ENCODE data around the gene KRT25.
"Not testable (repeated sequence)": the region's sequence is repeated elsewhere in the genome, so short reads cannot be mapped to it uniquely, and the experiment has no call there.

KRT25 gene

DNA sequence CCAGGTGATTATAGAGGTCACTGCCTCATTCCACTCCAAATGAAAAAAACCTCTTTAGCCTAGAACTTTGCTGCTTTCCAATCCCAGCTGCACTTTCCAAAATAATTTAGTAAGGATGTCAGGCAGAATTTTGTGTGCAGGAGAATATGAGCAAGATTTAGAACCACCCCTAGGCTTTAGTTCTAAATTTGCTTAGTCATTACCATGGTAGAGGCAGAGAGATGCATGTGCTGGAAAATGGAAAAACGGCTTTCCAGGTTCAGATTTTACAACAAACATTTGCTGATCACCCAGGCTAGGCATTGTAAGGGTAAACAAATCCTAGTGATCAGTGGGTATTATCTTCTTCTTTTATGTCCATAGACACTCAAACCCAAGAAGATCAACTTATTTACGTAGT is 10.5 kb upstream of the KRT25 start:
- no peak overlapping the region for H3K4me3 ChIP-seq
- H3K9me3 ChIP-seq (replicated peaks in 1 of 11) = peaks cover 35 to 48% (median 44%) of the 10 kb centered on the region in 11 experiments
- no peak overlapping the region for H3K27ac ChIP-seq
- no peak overlapping the region for H3K9ac ChIP-seq
- no peaks in the 10 kb centered on the region; a peak in 1 of 22 replicates for H3K36me3 ChIP-seq
- TF ChIP-seq Cebpa-rat (IDR thresholded peaks at IDR 0.05) = no peak
- no peaks in the 10 kb centered on the region for H3K4me1 ChIP-seq
- no peaks in the 10 kb centered on the region for H3K27me3 ChIP-seq
- H4K20me1 ChIP-seq = no peaks in the 10 kb centered on the region
- H3K4me2 ChIP-seq = no peak overlapping the region

DNA sequence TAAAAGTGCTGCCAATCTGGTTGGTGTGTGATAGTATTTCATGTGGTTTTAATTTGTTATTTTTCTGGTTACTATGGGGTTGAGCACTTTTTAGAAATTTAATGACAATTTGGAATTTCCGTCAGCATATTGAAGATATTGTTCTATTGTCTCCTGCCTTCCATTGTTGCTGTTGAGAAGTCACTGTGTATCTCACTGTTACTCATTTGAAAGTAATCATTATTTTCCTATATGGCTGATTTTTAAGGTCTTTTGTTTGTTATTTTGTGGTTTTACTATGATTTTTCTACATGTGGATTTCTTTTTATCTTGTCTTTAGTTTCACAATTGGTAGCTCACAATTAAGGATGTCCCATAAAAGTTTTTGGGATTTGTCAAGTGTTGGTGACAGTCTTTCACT is 8.6 kb upstream of the KRT25 start:
- peaks cover 54 to 67% (median 62%) of the 10 kb centered on the region in 11 experiments for H3K9me3 ChIP-seq (replicated peaks in 1 of 11)
- no peak for TF ChIP-seq Cebpa-rat (IDR thresholded peaks at IDR 0.05)
- H3K9ac ChIP-seq = no peak overlapping the region
- H4K20me1 ChIP-seq = no peaks in the 10 kb centered on the region
- no peaks in the 10 kb centered on the region; a peak in 1 of 22 replicates for H3K36me3 ChIP-seq
- no peak overlapping the region for H3K4me3 ChIP-seq
- H3K27me3 ChIP-seq = no peaks in the 10 kb centered on the region
- H3K4me1 ChIP-seq = no peaks in the 10 kb centered on the region
- no peak overlapping the region for H3K27ac ChIP-seq
- H3K4me2 ChIP-seq = no peak overlapping the region

DNA sequence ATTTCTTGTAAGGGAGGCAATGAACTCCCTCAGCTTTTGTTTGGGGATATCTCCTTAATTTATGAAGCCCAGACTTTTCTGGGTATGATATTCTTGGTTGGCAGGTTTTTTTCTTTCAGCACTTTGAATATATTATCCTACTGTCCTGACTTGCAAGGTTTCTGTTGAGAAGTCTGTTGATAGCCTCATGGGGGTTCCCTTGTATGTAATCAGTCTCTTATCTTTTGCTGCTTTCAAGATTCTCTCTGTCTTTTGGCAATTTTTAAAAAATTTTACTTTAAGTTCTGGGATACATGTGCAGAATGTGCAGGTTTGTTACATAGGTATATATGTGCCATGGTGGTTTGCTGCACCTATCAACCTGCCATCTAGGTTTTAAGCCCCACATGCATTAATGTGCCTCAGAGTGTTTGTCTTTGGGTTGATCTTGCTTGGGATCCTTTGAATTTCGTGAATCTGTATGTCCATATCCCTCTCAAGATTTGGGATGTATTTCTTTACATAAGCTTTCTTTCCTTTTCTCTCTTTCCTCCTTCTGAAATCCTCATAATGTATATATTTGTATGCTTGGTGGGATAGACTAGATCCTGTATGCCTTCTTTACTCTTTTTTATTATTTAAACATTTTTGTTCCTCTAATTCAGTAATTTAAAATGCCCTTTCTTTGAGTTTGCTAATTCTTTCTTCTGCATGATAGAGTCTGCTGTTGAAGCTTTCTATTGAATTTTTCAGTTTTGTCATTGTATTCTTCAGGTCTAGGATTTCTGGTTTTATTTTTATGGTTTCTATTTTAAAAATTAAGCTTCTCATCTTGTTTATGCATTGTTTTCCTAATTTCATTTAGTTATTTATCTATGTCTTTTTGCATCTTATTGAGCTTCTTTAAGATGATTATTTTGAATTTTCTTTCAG is 5.2 kb upstream of the KRT25 start:
- Histone ChIP-seq H3K4me3 (no peak overlapping the region), H3K27me3 (no peaks in the 10 kb centered on the region), H3K4me1 (no peaks in the 10 kb centered on the region), H3K27ac (no peak overlapping the region), H3K9me3 (replicated peaks in 1 of 11) (peaks cover 54 to 80% (median 67%) of the 10 kb centered on the region in 11 experiments), H3K36me3 (no peaks in the 10 kb centered on the region; a peak in 1 of 22 replicates), H3K4me2 (no peak overlapping the region), H4K20me1 (no peaks in the 10 kb centered on the region), H3K9ac (no peak overlapping the region)
- no peak for TF ChIP-seq Cebpa-rat (IDR thresholded peaks at IDR 0.05)

DNA sequence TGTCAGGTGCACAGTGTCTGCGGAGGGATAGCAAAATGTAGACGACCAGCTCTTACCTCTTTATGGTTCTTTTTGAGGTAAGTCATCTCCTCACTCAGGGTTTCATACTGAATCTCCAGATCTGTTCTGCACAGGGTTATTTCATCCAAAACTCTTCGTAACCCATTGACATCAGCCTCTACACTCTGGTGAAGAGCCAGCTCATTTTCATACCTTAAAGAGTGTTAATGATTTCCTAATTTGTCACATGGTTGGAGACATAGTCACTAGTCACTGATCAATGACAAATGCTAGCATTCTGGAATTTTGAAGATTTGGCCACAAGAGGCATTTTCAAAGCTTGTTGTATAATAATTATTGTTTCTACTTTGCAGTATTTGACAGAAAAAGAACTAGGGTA is 1.3 kb downstream of the KRT25 start:
- Histone ChIP-seq H3K27me3 (no peaks in the 10 kb centered on the region), H3K9ac (no peak overlapping the region), H3K9me3 (replicated peaks in 1 of 11) (peaks cover 1 to 19% (median 10%) of the 10 kb centered on the region in 11 experiments; a peak in 17 of 22 replicates), H4K20me1 (no peaks in the 10 kb centered on the region), H3K36me3 (no peaks in the 10 kb centered on the region), H3K27ac (no peak overlapping the region), H3K4me3 (no peak overlapping the region), H3K4me2 (no peak overlapping the region), H3K4me1 (no peaks in the 10 kb centered on the region)
- TF ChIP-seq Cebpa-rat (IDR thresholded peaks at IDR 0.05) = no peak

DNA sequence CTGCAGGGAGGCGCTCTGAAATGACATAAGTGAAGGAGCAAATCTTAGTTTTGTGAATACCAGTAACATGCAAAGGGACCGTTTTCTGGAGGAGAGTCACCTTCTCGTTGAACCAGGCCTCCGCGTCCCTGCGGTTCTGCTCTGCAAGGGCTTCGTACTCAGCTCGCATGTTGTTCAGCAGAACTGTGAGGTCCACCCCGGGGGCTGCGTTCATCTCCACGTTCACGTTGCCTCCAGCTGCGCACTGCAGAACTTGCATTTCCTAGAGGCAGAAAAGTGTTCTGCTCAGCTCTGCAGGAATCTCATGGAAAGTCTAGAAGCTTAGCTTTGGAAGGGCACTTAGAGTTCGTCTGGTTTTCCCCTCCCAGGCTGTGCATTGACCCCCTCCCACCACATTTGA is 4.1 kb downstream of the KRT25 start:
- Histone ChIP-seq H3K9ac (no peak overlapping the region), H3K4me3 (no peak overlapping the region), H3K4me2 (no peak overlapping the region), H3K4me1 (no peaks in the 10 kb centered on the region), H3K9me3 (replicated peaks in 1 of 11) (peaks cover 0 to 7% (median 5%) of the 10 kb centered on the region in 11 experiments; a peak in 9 of 22 replicates), H3K27ac (no peak overlapping the region), H4K20me1 (no peaks in the 10 kb centered on the region), H3K27me3 (no peaks in the 10 kb centered on the region), H3K36me3 (no peaks in the 10 kb centered on the region)
- TF ChIP-seq Cebpa-rat (IDR thresholded peaks at IDR 0.05) = no peak

DNA sequence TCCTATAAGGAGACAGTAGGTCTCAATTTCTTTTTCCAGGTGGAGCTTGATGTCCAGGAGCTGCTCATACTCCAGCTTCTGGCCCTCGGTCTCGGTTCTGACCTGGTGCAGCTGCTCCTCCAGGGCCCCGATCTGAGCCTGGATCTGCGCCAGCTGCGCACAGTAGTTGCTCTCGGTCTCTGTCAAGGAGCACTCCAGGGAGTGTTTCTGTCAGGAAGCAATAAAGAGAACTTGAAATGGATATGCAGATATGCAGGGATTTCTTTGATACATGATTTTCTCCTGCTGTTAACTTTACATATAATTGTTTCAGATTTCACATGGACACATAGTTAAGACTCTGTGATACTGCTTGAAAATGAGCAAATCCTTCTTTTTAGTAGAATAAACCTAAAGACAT is 4.7 kb downstream of the KRT25 start:
- Histone ChIP-seq H3K27ac (no peak overlapping the region), H3K4me2 (no peak overlapping the region), H3K4me3 (no peak overlapping the region), H4K20me1 (no peaks in the 10 kb centered on the region), H3K36me3 (no peaks in the 10 kb centered on the region), H3K9ac (no peak overlapping the region), H3K9me3 (replicated peaks in 1 of 11) (peaks cover 0 to 7% (median 5%) of the 10 kb centered on the region in 11 experiments; a peak in 9 of 22 replicates), H3K4me1 (no peaks in the 10 kb centered on the region), H3K27me3 (no peaks in the 10 kb centered on the region)
- TF ChIP-seq Cebpa-rat (IDR thresholded peaks at IDR 0.05) = no peak

DNA sequence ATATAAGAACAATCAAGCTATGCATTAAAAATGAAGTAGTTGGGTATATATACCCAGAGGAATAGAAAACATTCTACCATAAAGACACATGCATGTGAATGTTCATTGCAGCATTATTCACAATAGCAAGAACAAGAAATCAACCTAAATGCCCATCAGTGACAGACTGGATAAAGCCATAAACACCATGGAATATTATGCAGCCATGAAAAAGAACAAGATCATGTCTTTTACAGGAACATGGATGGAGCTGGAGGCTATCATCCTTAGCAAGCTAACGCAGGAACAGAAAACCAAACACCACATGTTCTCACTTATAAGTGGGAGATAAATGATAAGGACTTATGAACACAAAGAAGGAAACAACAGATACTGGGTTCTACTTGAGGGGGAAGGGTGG is 6.5 kb downstream of the KRT25 start:
- not testable (repeated sequence) for H3K4me1 ChIP-seq, H4K20me1 ChIP-seq, H3K27ac ChIP-seq, H3K36me3 ChIP-seq, H3K9ac ChIP-seq, H3K27me3 ChIP-seq, H3K4me3 ChIP-seq, H3K4me2 ChIP-seq
- H3K9me3 ChIP-seq (replicated peaks in 1 of 11) = peaks cover 0 to 14% (median 7%) of the 10 kb centered on the region in 11 experiments; a peak in 16 of 22 replicates

DNA sequence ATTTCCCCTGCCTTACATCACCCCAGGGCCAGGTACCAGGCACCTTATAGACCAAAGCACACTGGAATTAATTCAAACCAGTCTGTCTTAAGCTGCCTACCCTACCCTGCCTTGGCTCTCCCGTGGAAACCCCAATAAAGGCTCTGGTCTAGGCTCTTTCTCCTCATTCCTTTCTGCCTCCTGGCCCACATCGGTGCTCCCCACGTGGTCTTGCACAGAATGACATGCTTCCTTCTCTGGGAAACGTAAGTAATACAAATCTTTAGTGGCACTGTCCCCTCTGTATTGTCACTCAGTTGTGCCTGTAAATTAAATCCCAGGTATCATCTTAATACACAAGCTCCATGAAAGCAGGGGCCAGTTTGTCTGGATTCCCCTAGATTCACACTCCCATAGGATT is 16.6 kb downstream of the KRT25 start:
- no peak for TF ChIP-seq Cebpa-rat (IDR thresholded peaks at IDR 0.05)
- Histone ChIP-seq H3K4me2 (no peak overlapping the region), H3K36me3 (no peaks in the 10 kb centered on the region), H3K4me1 (no peaks in the 10 kb centered on the region), H3K9me3 (replicated peaks in 1 of 11) (peaks cover 24 to 35% (median 29%) of the 10 kb centered on the region in 11 experiments), H4K20me1 (no peaks in the 10 kb centered on the region), H3K9ac (no peak overlapping the region), H3K27me3 (no peaks in the 10 kb centered on the region), H3K4me3 (no peak overlapping the region), H3K27ac (no peak overlapping the region)

DNA sequence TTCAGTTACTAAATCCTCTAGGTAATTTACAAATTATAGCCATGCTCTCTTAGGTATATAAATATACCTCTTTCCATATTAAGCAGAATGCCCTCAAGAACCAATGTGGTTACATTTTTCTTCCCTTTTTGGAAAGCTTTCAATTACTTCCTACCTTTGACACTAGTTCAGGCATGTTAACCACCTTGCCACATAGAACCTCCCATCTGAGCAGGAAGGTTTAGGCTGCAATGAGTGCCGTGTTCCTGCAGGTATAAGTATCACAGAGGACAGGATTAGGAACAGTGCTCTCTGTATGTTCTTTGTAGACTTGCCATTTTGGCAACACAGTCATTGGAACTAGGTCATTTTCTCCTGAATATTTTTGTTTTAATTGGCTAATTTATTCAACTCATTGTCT is 20.1 kb downstream of the KRT25 start:
- TF ChIP-seq Cebpa-rat (IDR thresholded peaks at IDR 0.05) = no peak
- Histone ChIP-seq H3K36me3 (no peaks in the 10 kb centered on the region), H3K9me3 (replicated peaks in 1 of 11) (peaks cover 5 to 16% (median 8%) of the 10 kb centered on the region in 11 experiments; a peak in 13 of 22 replicates), H3K27ac (no peak overlapping the region), H3K4me2 (no peak overlapping the region), H3K4me3 (no peak overlapping the region), H3K27me3 (no peaks in the 10 kb centered on the region), H3K4me1 (peaks cover 0 to 6% (median 0%) of the 10 kb centered on the region in 10 experiments; a peak in 9 of 20 replicates), H4K20me1 (no peaks in the 10 kb centered on the region), H3K9ac (no peak overlapping the region)

DNA sequence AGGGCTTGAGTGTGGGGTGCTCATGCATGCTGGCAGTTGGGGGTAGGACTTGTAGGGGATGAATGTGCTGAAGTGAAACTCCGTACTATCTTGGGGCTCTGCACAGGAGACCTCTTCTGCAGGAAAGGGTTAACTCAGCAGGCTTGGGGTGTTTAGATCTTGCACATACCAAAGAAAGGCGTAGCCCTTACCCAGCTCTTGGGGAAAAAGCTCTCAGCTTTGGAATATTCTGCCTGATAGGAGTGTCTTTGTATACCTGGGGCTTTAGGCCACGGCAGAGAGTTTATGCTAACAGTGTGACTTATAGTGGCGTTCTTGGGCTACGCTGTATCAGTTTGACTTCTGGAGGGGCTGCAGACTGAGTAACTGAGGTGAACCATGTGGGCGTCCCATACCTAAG is 21.1 kb downstream of the KRT25 start:
- Histone ChIP-seq H3K27ac (no peak overlapping the region), H3K9ac (no peak overlapping the region), H3K4me1 (peaks cover 0 to 15% (median 6%) of the 10 kb centered on the region in 10 experiments; a peak in 16 of 20 replicates), H3K27me3 (no peaks in the 10 kb centered on the region), H4K20me1 (no peaks in the 10 kb centered on the region), H3K4me3 (no peak overlapping the region), H3K9me3 (replicated peaks in 1 of 11) (peaks cover 5 to 18% (median 8%) of the 10 kb centered on the region in 11 experiments; a peak in 13 of 22 replicates), H3K4me2 (no peak overlapping the region), H3K36me3 (no peaks in the 10 kb centered on the region)
- no peak for TF ChIP-seq Cebpa-rat (IDR thresholded peaks at IDR 0.05)
